HG02852 (cell line): ENCODE data around the gene TNFRSF14.
"Not testable (repeated sequence)": the region's sequence is repeated elsewhere in the genome, so short reads cannot be mapped to it uniquely, and the experiment has no call there.

ENCODE experiments used
- ATAC-seq: cut with Tn5 transposase; IDR thresholded peaks from one replicate; pipeline ENCODE4 v1.9.1; 2021; ENCODE audit warnings: mild to moderate bottlenecking, moderate library complexity; ENCODE audit not compliant: unreplicated experiment

The TNFRSF14 gene

DNA sequence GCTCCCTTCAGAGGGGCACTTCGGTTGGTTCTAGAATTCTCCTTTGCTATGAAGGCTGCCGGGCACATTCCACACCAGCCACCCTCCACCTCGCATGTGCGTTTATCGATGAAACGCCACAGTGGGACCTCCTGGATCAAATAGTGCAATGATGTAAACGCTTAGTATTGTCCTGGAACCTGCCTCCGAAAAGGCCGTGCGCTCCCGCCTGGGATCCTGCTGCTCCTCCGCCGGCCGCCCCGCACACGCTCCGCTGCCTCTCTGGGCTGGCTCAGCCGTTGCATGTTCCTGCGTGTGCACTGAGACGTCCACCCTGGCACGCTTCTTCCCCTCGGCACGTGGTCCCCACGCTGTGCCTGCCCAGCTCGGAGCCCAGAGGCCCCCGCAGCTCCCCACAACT, 4.0 kb upstream of the TNFRSF14 start:
- ATAC-seq: no peak

GRCh38 chr1:2553076-2553475, 3.1 kb upstream of the TNFRSF14 start:
- not testable (repeated sequence) for ATAC-seq

- no peak for ATAC-seq
Observed at GRCh38 chr1:2553871-2554620, 2.1 kb upstream of the TNFRSF14 start.

- no peak for ATAC-seq
Observed at GRCh38 chr1:2554621-2555387, 1.4 kb upstream of the TNFRSF14 start.

GRCh38 chr1:2555634-2556276, 416 bp upstream of the TNFRSF14 start:
- ATAC-seq: peak; percentile 40

- ATAC-seq: peak; percentile 22
Observed at GRCh38 chr1:2556678-2557481, 709 bp downstream of the TNFRSF14 start.

DNA sequence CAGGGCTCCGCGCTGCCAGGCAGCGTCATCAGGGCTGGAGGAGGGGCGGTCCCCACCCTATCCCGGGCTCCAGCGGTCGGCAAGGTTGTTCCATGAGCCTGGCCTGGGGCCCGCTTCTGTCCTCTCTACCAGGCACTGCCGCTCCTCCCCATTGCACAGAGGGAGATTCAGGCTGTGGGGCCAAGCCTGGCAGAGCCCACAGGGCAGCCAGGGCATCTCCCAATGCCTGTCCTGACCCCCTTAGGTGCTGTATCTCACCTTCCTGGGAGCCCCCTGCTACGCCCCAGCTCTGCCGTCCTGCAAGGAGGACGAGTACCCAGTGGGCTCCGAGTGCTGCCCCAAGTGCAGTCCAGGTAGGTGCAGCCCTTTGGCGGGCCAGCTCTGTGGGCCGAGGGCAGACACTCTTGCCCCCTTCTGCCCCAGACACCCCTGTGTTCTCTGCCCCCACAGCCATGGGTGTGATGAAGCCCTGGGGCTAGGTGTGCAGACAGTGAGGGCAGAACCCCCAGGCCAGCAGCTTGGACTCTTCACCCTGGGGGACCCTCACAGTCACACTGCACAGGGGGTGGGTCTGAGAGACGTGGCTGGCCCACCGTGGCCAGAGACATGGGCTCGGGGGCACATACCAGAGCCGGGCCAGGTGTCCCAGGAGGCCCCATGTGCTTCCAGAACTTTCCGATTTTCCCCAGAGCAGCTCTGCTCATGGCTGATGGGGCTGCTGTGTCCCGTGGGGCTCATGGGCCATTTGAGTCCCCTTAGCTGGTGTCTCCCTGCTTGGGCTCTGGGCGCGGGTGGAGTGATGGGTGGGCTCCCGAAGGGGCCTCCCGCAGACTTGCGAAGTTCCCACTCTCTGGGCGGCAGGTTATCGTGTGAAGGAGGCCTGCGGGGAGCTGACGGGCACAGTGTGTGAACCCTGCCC, 1.6 kb downstream of the TNFRSF14 start:
- no peak for ATAC-seq

- no peak for ATAC-seq
Observed at GRCh38 chr1:2558420-2558819, 2.2 kb downstream of the TNFRSF14 start.

DNA sequence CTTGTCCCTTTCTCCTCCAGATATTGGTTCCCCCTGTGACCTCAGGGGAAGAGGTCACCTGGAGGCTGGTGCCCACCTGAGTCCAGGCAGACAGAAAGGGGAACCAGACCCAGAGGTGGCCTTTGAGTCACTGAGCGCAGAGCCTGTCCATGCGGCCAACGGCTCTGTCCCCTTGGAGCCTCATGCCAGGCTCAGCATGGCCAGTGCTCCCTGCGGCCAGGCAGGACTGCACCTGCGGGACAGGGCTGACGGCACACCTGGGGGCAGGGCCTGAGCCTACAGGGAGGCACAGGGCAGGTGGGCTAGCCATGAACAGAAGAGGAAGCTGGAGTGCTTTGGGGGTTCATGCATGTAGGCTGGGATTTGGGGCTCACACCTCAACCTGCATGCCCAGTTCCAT, 2.7 kb downstream of the TNFRSF14 start:
- no peak for ATAC-seq

- ATAC-seq: no peak
Observed at GRCh38 chr1:2559509-2560298, 3.5 kb downstream of the TNFRSF14 start.

- no peak for ATAC-seq
Observed at GRCh38 chr1:2560299-2561073, 4.3 kb downstream of the TNFRSF14 start.

- no peak for ATAC-seq
Observed at GRCh38 chr1:2561446-2561845, 5.3 kb downstream of the TNFRSF14 start.

DNA sequence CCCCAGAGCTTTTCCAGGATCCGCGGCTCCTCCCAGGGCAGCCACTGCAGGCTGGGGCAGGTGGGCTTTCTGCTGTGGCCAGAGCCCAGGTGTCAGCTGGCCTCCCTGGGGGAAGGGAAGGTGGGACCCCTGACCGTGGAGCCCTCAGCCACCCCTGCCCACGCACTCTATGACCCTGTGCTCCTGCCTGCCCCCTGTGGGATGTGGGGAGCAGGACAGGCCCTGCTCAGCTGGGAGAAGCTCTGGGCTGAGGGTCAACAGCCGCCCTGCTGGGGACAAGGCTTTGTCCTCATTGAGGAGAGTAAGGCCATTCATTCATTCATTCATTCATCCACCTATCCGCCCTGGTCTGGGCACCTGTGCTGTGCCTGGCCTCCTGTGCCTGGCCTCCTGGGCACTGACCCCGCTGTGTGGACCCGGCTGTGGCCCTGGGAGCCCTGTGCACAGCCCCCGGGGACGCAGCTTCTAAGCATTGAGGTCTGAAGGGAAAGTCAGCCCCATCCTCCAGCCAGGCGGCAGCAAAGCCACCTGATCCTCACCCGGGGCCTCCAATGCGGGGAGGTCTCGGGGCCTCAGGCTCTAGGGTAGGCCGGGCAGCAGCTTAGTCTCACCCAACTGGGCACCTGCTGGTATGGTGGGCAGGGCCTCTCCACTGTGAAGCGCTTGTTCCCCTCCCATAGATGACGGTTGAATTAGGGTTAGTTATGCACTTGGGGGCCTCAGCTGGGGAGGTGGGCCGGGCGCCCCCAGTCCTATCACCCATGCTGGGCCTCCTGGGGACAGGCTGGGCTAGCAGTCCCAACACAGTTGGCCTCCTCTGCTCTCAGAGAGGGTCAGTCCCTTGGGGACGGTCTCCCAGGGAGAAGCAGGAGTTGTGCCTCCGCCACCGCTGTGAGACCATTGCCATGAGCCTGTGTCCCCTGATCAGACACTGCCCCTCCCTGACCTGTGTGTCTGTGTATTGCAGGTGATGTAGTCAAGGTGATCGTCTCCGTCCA, 6.0 kb downstream of the TNFRSF14 start:
- no peak for ATAC-seq

DNA sequence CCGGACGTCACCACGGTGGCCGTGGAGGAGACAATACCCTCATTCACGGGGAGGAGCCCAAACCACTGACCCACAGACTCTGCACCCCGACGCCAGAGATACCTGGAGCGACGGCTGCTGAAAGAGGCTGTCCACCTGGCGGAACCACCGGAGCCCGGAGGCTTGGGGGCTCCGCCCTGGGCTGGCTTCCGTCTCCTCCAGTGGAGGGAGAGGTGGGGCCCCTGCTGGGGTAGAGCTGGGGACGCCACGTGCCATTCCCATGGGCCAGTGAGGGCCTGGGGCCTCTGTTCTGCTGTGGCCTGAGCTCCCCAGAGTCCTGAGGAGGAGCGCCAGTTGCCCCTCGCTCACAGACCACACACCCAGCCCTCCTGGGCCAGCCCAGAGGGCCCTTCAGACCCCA, 7.0 kb downstream of the TNFRSF14 start:
- ATAC-seq: no peak

DNA sequence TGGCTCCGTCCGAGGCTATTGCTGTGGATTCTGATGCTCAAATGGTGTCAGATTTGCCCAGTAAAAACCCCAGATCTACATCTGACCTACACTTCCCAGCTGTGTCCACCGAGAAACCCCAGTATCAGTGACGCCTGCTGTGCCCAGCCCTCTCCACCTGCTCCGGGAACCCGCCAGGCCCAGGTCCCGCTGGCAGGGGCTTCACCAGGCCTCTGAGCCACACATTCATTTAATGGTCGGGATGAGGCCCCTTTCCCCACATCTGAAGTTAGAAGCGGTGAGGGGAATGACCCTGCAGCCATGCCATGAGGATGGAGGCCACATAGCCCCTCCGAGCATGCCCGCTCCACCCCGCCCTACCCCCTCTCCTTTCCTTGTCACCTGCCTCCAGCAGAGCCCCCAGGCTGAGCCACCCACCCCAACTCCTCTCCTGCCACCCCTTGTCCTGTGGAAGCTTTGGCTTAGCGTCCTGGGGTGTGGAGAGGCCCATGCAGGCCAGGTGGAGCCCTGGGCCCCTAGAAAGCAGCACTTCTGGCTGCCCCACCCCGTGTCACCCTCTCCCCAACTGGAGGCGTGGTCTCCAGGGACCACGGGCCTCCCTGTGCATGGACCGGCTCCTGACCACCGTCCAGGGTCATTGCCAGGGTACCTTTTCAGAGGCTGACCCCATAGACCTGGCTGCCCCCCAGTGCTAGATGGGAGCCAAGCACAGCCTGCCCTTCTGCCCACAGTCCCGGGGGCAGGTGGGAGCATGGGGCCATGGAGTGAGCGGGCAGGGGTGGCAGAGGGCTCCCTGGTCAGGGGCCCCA, 8.0 kb downstream of the TNFRSF14 start:
- ATAC-seq: no peak

- no peak for ATAC-seq
Observed at GRCh38 chr1:2564815-2565374, 8.7 kb downstream of the TNFRSF14 start.
